ENCODE measurements around the gene SLIT1.

Gene SLIT1

DNA sequence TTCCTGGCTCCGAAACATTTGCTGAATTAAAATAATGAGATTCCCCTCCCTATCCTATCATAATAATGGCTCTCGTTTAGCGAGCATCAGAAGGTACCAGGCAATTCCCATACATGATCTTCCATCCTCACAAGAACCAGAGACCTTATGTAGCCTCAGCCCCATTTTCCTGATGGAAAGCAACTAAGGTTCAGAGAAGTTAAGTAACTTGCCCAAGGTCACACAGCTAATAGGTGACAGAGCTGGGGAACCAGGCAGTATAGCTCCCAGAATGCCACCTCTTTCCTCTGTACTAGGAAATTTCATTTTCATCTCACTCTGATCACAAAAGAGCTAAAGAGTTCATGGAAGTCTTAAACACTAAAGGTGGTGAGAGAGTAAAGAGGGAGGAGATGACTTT lies 2.4 kb downstream of the SLIT1 start:
- no peak overlapping the region for H3K4me3 ChIP-seq (ENCODE audit: low read length in 2 of 2)
- H3K36me3 ChIP-seq (ENCODE audit: control insufficient read depth in 2 of 2, insufficient read depth in 2 of 2, low read length in 2 of 2): no peaks in the 10 kb centered on the region
- no peak overlapping the region for H3K9ac ChIP-seq (ENCODE audit: low read length in 2 of 2)
- H3K4me1 ChIP-seq (ENCODE audit: control insufficient read depth, insufficient read depth, low read length): peaks cover 14% of the 10 kb centered on the region
- no peak overlapping the region for H3K27ac ChIP-seq (ENCODE audit: low read length)
- peaks cover 35 to 53% of the 10 kb centered on the region in 2 donors for H3K27me3 ChIP-seq (ENCODE audit: control insufficient read depth in 1 of 2, insufficient read depth in 2 of 2, low read length in 2 of 2)
- no peaks in the 10 kb centered on the region for H3K9me3 ChIP-seq (ENCODE audit: control insufficient read depth in 2 of 2, low read length in 2 of 2)

DNA sequence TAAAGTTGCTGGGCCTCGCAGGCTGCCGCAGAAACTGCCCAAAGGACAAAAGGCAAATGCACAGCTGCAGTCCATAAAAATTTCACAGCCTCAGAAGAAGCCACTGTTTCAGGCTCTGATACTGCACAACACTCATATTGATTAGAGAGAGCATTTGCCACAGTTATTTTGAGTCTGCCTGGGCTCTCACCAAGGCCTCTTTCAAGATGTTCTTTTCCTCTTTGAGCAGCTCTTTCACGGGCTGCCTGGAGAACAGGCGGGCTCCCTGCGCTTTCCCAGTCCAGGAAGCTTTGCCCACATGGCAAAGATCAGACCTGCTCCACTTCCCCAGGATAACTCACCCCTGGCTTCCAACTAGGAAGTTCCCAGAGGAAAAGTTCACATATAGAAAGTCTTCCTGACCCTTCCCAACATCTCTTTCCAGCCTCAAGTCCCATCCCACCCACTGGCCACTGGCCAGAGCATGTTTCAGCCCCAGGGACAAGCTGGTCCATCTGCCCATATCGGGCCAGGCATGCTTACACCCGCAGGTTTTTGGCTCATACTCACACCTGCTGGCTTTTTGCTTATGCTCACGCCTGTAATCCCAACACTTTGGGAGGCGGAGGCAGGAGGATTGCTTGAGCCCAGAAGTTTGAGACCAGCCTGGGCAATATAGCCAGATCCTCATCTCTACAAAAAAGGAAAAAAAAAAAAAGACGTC lies 3.3 kb downstream of the SLIT1 start:
- peaks cover 33 to 47% of the 10 kb centered on the region in 2 donors for H3K27me3 ChIP-seq (ENCODE audit: control insufficient read depth in 1 of 2, insufficient read depth in 2 of 2, low read length in 2 of 2)

DNA sequence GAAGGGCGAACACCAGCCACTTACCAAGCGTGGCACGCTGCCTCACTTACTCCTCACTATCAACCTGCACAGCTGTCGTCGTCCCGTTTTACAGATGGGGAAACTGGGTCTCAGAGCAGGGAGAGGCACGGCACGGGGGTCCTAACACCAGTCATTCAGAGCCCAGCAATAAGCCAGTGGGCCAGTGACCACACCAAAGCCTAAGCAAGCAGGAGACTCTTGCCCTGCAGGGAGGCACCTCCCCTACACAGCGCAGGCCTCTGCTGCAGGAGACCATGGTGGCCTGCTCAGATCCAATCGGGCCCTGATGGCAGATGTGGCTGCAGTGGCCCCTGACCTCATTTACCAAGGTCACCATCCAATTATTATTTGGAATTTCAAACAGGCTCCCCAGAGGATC lies 4.8 kb downstream of the SLIT1 start:
- Histone ChIP-seq H3K27me3 (ENCODE audit: control insufficient read depth in 1 of 2, insufficient read depth in 2 of 2, low read length in 2 of 2) (peaks cover 28 to 40% of the 10 kb centered on the region in 2 donors), H3K4me3 (ENCODE audit: low read length in 2 of 2) (no peak overlapping the region)

More for the DNA sequence above, 3.3 kb downstream of the SLIT1 start:
- H3K9ac ChIP-seq (ENCODE audit: low read length in 2 of 2): no peak overlapping the region
- no peak overlapping the region for H3K4me3 ChIP-seq (ENCODE audit: low read length in 2 of 2)
- no peaks in the 10 kb centered on the region for H3K36me3 ChIP-seq (ENCODE audit: control insufficient read depth in 2 of 2, insufficient read depth in 2 of 2, low read length in 2 of 2)
- peaks cover 14% of the 10 kb centered on the region for H3K4me1 ChIP-seq (ENCODE audit: control insufficient read depth, insufficient read depth, low read length)
- no peaks in the 10 kb centered on the region for H3K9me3 ChIP-seq (ENCODE audit: control insufficient read depth in 2 of 2, low read length in 2 of 2)
- no peak overlapping the region for H3K27ac ChIP-seq (ENCODE audit: low read length)

DNA sequence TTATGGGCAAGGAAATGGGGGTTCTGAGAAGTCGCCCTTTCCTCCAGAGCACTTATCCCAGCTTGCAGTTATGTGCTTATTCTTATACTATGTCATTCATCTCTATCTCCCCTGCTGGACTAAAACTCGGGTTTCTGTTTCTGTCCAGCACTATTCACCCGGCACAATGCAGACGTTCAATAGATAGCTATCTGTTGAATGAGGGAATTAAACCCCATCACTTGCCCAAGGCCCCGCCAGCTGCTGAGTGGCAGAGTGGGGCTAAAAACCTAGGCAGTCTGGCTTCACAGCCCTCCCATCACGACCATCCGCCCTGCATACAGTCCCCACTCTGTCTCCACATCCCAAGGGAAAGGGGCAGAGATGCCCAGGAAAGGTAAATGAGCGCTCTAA lies 5.4 kb downstream of the SLIT1 start:
- no peaks in the 10 kb centered on the region for H3K36me3 ChIP-seq (ENCODE audit: control insufficient read depth in 2 of 2, insufficient read depth in 2 of 2, low read length in 2 of 2)
- H3K27ac ChIP-seq (ENCODE audit: low read length): no peak overlapping the region
- no peak overlapping the region for H3K4me3 ChIP-seq (ENCODE audit: low read length in 2 of 2)
- H3K27me3 ChIP-seq (ENCODE audit: control insufficient read depth in 1 of 2, insufficient read depth in 2 of 2, low read length in 2 of 2): peaks cover 29 to 39% of the 10 kb centered on the region in 2 donors
- H3K9ac ChIP-seq (ENCODE audit: low read length in 2 of 2): no peak overlapping the region
- H3K4me1 ChIP-seq (ENCODE audit: control insufficient read depth, insufficient read depth, low read length): peaks cover 10% of the 10 kb centered on the region
- H3K9me3 ChIP-seq (ENCODE audit: control insufficient read depth in 2 of 2, low read length in 2 of 2): no peaks in the 10 kb centered on the region

More for the DNA sequence above, 4.8 kb downstream of the SLIT1 start:
- H3K27ac ChIP-seq (ENCODE audit: low read length): no peak overlapping the region
- H3K9ac ChIP-seq (ENCODE audit: low read length in 2 of 2): no peak overlapping the region
- H3K4me1 ChIP-seq (ENCODE audit: control insufficient read depth, insufficient read depth, low read length): peaks cover 14% of the 10 kb centered on the region
- no peaks in the 10 kb centered on the region for H3K9me3 ChIP-seq (ENCODE audit: control insufficient read depth in 2 of 2, low read length in 2 of 2)
- no peaks in the 10 kb centered on the region for H3K36me3 ChIP-seq (ENCODE audit: control insufficient read depth in 2 of 2, insufficient read depth in 2 of 2, low read length in 2 of 2)

DNA sequence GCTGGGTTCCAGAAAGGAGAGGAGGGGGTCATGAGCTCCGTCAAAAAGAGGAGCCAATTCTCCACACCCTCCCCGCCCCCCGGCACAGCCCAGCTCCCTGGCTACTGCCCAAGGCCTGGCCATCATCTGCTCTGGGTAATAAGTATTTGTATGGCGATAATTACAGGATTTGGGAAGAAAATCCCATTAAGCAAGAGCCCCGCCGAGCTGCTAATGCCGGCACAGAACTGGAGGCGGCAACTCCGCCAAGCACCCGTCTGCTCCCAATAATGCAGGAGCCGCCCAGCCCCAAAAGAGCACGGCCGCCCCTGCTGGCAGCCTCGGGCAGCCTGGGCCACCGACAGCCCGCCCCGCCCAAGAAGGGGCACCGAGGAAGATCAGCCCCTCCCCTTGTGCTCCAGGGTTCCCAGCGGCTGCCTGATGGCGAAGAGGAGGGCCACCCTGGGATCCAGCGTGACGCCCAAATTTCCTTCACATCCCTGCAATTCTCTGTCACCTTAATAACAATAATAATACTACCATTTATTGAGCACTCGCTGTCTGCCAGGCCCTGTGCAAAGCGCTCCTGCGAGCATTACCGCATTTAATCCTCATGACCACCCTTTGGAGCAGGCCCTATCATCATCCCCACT lies 5.9 kb downstream of the SLIT1 start:
- no peaks in the 10 kb centered on the region for H3K36me3 ChIP-seq (ENCODE audit: control insufficient read depth in 2 of 2, insufficient read depth in 2 of 2, low read length in 2 of 2)
- H3K9me3 ChIP-seq (ENCODE audit: control insufficient read depth in 2 of 2, low read length in 2 of 2): no peaks in the 10 kb centered on the region
- H3K4me1 ChIP-seq (ENCODE audit: control insufficient read depth, insufficient read depth, low read length): peaks cover 6% of the 10 kb centered on the region
- H3K27ac ChIP-seq (ENCODE audit: low read length): no peak overlapping the region
- H3K9ac ChIP-seq (ENCODE audit: low read length in 2 of 2): no peak overlapping the region
- peaks cover 29 to 34% of the 10 kb centered on the region in 2 donors for H3K27me3 ChIP-seq (ENCODE audit: control insufficient read depth in 1 of 2, insufficient read depth in 2 of 2, low read length in 2 of 2)
- peak overlapping the region in 1 of 2 donors; percentile 47 for H3K4me3 ChIP-seq (ENCODE audit: low read length in 2 of 2)

DNA sequence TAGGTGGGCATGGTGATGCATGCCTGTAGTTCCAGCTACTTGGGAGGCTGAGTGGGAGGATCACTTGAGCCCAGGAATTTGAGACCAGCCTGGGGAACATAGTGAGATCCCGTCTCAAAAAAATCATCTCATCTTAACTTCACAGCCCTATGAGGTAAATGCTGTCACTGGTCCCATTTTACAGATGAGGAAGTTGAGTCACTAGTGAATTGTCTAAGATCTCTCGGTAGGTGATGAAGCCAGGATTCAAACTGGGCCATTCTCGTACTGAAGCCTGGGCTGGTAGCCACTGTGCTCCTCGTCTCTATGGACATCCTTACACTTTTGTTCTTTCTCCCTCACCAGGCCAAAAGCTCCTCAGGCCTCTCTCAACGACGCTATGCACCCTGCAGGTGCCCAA lies 6.4 kb downstream of the SLIT1 start:
- Histone ChIP-seq H3K27ac (ENCODE audit: low read length) (no peak overlapping the region), H3K9ac (ENCODE audit: low read length in 2 of 2) (no peak overlapping the region), H3K4me1 (ENCODE audit: control insufficient read depth, insufficient read depth, low read length) (peaks cover 6% of the 10 kb centered on the region), H3K27me3 (ENCODE audit: control insufficient read depth in 1 of 2, insufficient read depth in 2 of 2, low read length in 2 of 2) (peaks cover 25 to 30% of the 10 kb centered on the region in 2 donors), H3K4me3 (ENCODE audit: low read length in 2 of 2) (peak overlapping the region in 1 of 2 donors; percentile 47), H3K36me3 (ENCODE audit: control insufficient read depth in 2 of 2, insufficient read depth in 2 of 2, low read length in 2 of 2) (no peaks in the 10 kb centered on the region), H3K9me3 (ENCODE audit: control insufficient read depth in 2 of 2, low read length in 2 of 2) (no peaks in the 10 kb centered on the region)

DNA sequence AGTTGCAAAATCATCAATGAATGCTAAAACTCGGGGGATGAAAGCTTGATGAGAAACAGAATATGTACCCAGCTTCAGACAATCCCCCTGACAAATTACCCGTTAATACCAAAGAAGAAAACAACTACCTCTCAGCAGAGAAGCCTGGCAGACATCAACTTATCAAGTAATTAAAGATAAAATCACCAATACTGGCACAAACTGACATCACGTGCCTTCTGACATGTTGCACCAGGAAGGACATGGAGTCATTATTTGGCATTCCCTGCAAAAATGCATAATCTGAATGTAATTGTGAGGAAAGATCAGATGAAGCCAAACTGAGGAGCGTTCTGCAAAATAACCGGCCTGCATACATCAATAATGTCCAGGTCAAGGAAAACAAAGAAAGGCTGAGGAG lies 7.7 kb downstream of the SLIT1 start:
- Histone ChIP-seq H3K9me3 (ENCODE audit: control insufficient read depth in 2 of 2, low read length in 2 of 2) (no peaks in the 10 kb centered on the region), H3K4me3 (ENCODE audit: low read length in 2 of 2) (no peak overlapping the region), H3K9ac (ENCODE audit: low read length in 2 of 2) (no peak overlapping the region), H3K27me3 (ENCODE audit: control insufficient read depth in 1 of 2, insufficient read depth in 2 of 2, low read length in 2 of 2) (peaks cover 21 to 23% of the 10 kb centered on the region in 2 donors), H3K27ac (ENCODE audit: low read length) (no peak overlapping the region), H3K4me1 (ENCODE audit: control insufficient read depth, insufficient read depth, low read length) (peaks cover 6% of the 10 kb centered on the region), H3K36me3 (ENCODE audit: control insufficient read depth in 2 of 2, insufficient read depth in 2 of 2, low read length in 2 of 2) (no peaks in the 10 kb centered on the region)

DNA sequence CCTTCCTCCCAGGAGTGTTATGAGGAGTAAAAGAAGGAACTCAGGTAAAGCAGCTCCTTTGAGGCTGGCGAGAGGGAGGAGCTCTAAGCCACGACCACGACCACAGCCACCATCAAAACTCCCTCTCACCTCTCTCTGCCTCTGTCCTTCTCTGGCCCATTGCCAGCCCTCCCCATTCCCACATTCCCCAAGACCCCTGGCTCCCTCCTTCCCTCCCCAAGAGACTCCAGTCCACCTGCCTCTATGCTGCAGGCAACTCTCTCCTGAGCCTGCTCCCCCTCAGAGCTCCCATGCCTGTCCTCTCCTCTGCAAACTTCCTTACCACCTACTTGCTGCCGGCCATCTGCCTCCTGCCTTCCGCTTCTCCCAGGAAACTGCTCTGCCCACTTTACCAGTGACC lies 9.5 kb downstream of the SLIT1 start:
- H3K4me1 ChIP-seq (ENCODE audit: control insufficient read depth, insufficient read depth, low read length): peaks cover 6% of the 10 kb centered on the region
- no peak overlapping the region for H3K9ac ChIP-seq (ENCODE audit: low read length in 2 of 2)
- H3K4me3 ChIP-seq (ENCODE audit: low read length in 2 of 2): no peak overlapping the region
- H3K9me3 ChIP-seq (ENCODE audit: control insufficient read depth in 2 of 2, low read length in 2 of 2): no peaks in the 10 kb centered on the region
- peaks cover 21% of the 10 kb centered on the region in 2 donors for H3K27me3 ChIP-seq (ENCODE audit: control insufficient read depth in 1 of 2, insufficient read depth in 2 of 2, low read length in 2 of 2)
- H3K36me3 ChIP-seq (ENCODE audit: control insufficient read depth in 2 of 2, insufficient read depth in 2 of 2, low read length in 2 of 2): no peaks in the 10 kb centered on the region
- no peak overlapping the region for H3K27ac ChIP-seq (ENCODE audit: low read length)

DNA sequence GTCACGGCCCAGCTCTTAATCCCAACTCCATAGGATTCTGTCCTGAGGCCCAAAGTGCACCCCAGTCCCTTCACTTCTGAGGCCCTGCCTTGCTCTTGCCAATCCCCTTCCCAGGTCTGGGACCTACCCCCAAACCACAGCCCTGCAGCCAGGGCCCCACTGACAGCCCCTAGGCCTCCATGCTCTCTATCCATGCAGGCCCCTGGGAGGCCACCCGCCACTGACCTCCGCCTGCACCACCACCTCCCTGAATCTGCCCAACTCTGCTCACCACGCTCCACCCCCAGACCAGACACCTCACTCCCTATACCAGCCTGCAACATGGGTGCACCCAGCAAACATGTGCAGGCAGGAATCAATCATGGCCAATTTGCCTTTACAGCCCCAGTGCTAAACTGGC lies 10.2 kb downstream of the SLIT1 start:
- Histone ChIP-seq H3K36me3 (ENCODE audit: control insufficient read depth in 2 of 2, insufficient read depth in 2 of 2, low read length in 2 of 2) (no peaks in the 10 kb centered on the region), H3K9me3 (ENCODE audit: control insufficient read depth in 2 of 2, low read length in 2 of 2) (no peaks in the 10 kb centered on the region), H3K27ac (ENCODE audit: low read length) (no peak overlapping the region), H3K4me1 (ENCODE audit: control insufficient read depth, insufficient read depth, low read length) (peaks cover 6% of the 10 kb centered on the region), H3K9ac (ENCODE audit: low read length in 2 of 2) (no peak overlapping the region), H3K4me3 (ENCODE audit: low read length in 2 of 2) (no peak overlapping the region), H3K27me3 (ENCODE audit: control insufficient read depth in 1 of 2, insufficient read depth in 2 of 2, low read length in 2 of 2) (peaks cover 21% of the 10 kb centered on the region in 2 donors)

DNA sequence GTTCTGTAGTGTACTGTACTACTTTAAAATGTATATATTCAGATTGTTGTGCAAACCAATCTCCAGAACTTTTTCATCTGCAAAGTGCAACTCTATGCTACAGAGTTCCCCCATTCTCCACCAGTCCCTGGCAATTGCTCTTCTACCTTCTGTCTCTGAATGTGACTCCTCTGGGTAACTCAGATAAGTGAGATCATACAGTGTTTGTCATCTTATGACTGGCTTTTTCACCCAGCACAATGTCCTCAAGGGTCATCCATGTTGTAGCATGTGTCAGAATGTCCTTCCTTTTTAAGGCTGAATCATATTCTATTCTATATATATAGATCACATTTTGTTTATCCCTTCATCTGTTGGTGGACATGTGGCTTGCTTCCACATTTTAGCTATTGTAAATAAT lies 10.8 kb downstream of the SLIT1 start:
- Histone ChIP-seq H3K4me3 (ENCODE audit: low read length in 2 of 2) (no peak overlapping the region), H3K9me3 (ENCODE audit: control insufficient read depth in 2 of 2, low read length in 2 of 2) (no peaks in the 10 kb centered on the region), H3K27ac (ENCODE audit: low read length) (no peak overlapping the region), H3K4me1 (ENCODE audit: control insufficient read depth, insufficient read depth, low read length) (peaks cover 5% of the 10 kb centered on the region), H3K9ac (ENCODE audit: low read length in 2 of 2) (no peak overlapping the region), H3K36me3 (ENCODE audit: control insufficient read depth in 2 of 2, insufficient read depth in 2 of 2, low read length in 2 of 2) (no peaks in the 10 kb centered on the region), H3K27me3 (ENCODE audit: control insufficient read depth in 1 of 2, insufficient read depth in 2 of 2, low read length in 2 of 2) (peaks cover 18 to 21% of the 10 kb centered on the region in 2 donors)

DNA sequence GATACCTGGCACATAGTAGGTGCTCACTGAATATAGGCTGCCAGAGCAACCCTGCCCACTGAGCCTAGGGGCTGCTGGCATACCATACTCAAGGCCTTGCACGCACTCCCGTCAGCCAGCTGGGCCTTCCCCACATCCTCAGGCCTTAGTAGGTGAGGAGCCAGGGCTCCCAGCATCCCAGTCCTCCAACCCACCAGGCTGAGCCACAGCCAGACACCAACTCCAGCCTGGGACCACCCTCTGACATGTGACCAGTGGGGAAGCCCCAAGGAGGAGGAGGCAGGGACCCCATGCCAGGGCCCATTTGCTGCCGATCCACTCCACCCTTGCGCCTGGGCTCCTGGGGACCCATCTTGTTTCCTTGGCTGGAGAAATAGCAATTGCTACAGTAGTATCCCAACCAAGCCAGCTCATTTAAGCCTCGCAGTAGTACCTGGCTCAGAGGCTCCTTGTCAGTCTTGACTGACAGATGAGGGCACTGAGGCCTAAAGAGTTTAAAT lies 11.4 kb downstream of the SLIT1 start:
- H3K27me3 ChIP-seq (ENCODE audit: control insufficient read depth in 1 of 2, insufficient read depth in 2 of 2, low read length in 2 of 2): peaks cover 13 to 21% of the 10 kb centered on the region in 2 donors
- no peak overlapping the region for H3K27ac ChIP-seq (ENCODE audit: low read length)
- H3K36me3 ChIP-seq (ENCODE audit: control insufficient read depth in 2 of 2, insufficient read depth in 2 of 2, low read length in 2 of 2): no peaks in the 10 kb centered on the region
- H3K4me3 ChIP-seq (ENCODE audit: low read length in 2 of 2): no peak overlapping the region
- H3K9me3 ChIP-seq (ENCODE audit: control insufficient read depth in 2 of 2, low read length in 2 of 2): no peaks in the 10 kb centered on the region
- H3K4me1 ChIP-seq (ENCODE audit: control insufficient read depth, insufficient read depth, low read length): no peaks in the 10 kb centered on the region
- no peak overlapping the region for H3K9ac ChIP-seq (ENCODE audit: low read length in 2 of 2)

Data from stomach smooth muscle (tissue), 2 donors.